ENCODE data around the gene COL6A3. TPM values are rescaled to one million over a fixed set of nuclear protein-coding genes. Genes with fewer than 3 reads are reported as not detected.

Gene COL6A3
- total and polyA plus RNA-seq, 2 of the 13 experiments (the other 11 are each of a cell fraction or from before 2014, with no cell fraction given): 0.03 TPM; not detected in 1

DNA sequence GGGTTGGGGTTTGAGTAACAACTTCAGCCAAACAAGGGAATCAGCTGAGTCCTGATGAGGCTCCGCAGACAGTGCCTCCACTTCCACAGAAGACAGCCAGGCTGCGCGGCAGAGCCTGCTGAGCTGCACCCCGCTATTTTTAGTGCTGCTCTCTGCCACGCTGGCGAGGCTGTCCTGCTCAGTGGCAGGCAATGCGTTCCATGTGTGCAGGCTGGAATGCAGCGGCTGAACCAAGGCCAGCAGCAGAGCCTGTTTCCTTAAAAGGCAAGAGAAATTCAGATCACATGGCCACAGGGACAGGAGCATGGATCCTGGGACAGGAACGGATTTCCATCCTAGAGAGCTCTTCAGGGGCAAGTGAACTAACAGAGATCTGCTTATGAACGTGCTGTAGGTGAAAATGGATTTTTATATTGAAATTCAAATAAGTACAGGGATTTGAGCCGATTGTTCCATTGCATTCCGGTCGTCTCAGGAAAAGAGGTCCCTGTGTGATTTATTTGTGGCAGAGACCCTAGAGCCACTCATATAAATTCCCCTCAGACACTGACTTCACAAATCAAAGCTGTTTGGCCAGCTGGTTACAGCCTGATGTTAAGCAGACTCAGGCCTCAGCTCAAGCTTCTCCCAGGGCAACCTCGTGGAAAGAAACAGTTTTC is 98.7 kb downstream of the COL6A3 start (continued):
- TF ChIP-seq, protein P1, sequence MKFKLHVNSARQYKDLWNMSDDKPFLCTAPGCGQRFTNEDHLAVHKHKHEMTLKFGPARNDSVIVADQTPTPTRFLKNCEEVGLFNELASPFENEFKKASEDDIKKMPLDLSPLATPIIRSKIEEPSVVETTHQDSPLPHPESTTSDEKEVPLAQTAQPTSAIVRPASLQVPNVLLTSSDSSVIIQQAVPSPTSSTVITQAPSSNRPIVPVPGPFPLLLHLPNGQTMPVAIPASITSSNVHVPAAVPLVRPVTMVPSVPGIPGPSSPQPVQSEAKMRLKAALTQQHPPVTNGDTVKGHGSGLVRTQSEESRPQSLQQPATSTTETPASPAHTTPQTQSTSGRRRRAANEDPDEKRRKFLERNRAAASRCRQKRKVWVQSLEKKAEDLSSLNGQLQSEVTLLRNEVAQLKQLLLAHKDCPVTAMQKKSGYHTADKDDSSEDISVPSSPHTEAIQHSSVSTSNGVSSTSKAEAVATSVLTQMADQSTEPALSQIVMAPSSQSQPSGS (CRISPR knock-in tag; IDR thresholded peaks at IDR 0.05): no peak
- TF ChIP-seq GABPB1 (CRISPR knock-in tag; IDR thresholded peaks at IDR 0.05) (peak; percentile 32; the same call in 1 of the 2 replicates), HDAC2 (CRISPR knock-in tag; IDR thresholded peaks at IDR 0.05) (no peak), ZNF501 (CRISPR knock-in tag; IDR thresholded peaks at IDR 0.05) (0 out of 2 replicates have a peak, but pooled peaks have one; percentile 31), YEATS2 (CRISPR knock-in tag; IDR thresholded peaks at IDR 0.05; ENCODE audit: borderline replicate concordance) (peak; percentile 27; the same call in 1 of the 2 replicates), FOXO1 (CRISPR knock-in tag; IDR thresholded peaks at IDR 0.05) (no peak), RNF2 (conservative IDR thresholded peaks at IDR 0.05; ENCODE audit: low read depth) (peak; percentile 69), ZNF792 (CRISPR knock-in tag; IDR thresholded peaks at IDR 0.05) (0 out of 2 replicates have a peak, but pooled peaks have one; percentile 32), CHD4 (IDR thresholded peaks at IDR 0.05; ENCODE audit: borderline replicate concordance, low read length) (no peak), PHF5A (CRISPR knock-in tag; IDR thresholded peaks at IDR 0.05; ENCODE audit: low read depth, unreplicated experiment) (no peak), RXRB (CRISPR knock-in tag; IDR thresholded peaks at IDR 0.05; ENCODE audit: borderline replicate concordance) (peak; percentile 16; the same call in 1 of the 2 replicates), ZSCAN25 (CRISPR knock-in tag; IDR thresholded peaks at IDR 0.05) (no peak), ZFX (CRISPR knock-in tag; IDR thresholded peaks at IDR 0.05; ENCODE audit: low read depth) (peak; percentile 44; the same call in 1 of the 2 replicates), ZNF660 (CRISPR knock-in tag; IDR thresholded peaks at IDR 0.05; ENCODE audit: borderline replicate concordance, low read depth) (no peak), ZNF121 (CRISPR knock-in tag; IDR thresholded peaks at IDR 0.05) (no peak), ZNF768 (CRISPR knock-in tag; IDR thresholded peaks at IDR 0.05) (peak; percentile 36; the same call in 1 of the 2 replicates), REXO4 (CRISPR knock-in tag; IDR thresholded peaks at IDR 0.05; ENCODE audit: borderline replicate concordance) (no peak), ZNF839 (CRISPR knock-in tag; IDR thresholded peaks at IDR 0.05; ENCODE audit: borderline replicate concordance) (no peak), HNRNPK (IDR thresholded peaks at IDR 0.05; ENCODE audit: low read depth, low read length, poor library complexity, severe bottlenecking) (no peak)
- TF ChIP-seq, protein P2, sequence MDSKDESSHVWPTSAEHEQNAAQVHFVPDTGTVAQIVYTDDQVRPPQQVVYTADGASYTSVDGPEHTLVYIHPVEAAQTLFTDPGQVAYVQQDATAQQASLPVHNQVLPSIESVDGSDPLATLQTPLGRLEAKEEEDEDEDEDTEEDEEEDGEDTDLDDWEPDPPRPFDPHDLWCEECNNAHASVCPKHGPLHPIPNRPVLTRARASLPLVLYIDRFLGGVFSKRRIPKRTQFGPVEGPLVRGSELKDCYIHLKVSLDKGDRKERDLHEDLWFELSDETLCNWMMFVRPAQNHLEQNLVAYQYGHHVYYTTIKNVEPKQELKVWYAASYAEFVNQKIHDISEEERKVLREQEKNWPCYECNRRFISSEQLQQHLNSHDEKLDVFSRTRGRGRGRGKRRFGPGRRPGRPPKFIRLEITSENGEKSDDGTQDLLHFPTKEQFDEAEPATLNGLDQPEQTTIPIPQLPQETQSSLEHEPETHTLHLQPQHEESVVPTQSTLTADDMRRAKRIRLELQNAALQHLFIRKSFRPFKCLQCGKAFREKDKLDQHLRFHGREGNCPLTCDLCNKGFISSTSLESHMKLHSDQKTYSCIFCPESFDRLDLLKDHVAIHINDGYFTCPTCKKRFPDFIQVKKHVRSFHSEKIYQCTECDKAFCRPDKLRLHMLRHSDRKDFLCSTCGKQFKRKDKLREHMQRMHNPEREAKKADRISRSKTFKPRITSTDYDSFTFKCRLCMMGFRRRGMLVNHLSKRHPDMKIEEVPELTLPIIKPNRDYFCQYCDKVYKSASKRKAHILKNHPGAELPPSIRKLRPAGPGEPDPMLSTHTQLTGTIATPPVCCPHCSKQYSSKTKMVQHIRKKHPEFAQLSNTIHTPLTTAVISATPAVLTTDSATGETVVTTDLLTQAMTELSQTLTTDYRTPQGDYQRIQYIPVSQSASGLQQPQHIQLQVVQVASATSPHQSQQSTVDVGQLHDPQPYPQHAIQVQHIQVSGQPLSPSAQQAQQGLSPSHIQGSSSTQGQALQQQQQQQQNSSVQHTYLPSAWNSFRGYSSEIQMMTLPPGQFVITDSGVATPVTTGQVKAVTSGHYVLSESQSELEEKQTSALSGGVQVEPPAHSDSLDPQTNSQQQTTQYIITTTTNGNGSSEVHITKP (CRISPR knock-in tag; IDR thresholded peaks at IDR 0.05; ENCODE audit: low read depth): no peak
- TF ChIP-seq, protein P3, sequence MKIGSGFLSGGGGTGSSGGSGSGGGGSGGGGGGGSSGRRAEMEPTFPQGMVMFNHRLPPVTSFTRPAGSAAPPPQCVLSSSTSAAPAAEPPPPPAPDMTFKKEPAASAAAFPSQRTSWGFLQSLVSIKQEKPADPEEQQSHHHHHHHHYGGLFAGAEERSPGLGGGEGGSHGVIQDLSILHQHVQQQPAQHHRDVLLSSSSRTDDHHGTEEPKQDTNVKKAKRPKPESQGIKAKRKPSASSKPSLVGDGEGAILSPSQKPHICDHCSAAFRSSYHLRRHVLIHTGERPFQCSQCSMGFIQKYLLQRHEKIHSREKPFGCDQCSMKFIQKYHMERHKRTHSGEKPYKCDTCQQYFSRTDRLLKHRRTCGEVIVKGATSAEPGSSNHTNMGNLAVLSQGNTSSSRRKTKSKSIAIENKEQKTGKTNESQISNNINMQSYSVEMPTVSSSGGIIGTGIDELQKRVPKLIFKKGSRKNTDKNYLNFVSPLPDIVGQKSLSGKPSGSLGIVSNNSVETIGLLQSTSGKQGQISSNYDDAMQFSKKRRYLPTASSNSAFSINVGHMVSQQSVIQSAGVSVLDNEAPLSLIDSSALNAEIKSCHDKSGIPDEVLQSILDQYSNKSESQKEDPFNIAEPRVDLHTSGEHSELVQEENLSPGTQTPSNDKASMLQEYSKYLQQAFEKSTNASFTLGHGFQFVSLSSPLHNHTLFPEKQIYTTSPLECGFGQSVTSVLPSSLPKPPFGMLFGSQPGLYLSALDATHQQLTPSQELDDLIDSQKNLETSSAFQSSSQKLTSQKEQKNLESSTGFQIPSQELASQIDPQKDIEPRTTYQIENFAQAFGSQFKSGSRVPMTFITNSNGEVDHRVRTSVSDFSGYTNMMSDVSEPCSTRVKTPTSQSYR (CRISPR knock-in tag; IDR thresholded peaks at IDR 0.05; ENCODE audit: borderline replicate concordance): no peak

Data from HepG2 (cell line).